GM23338 (cell line): ENCODE data around the gene HNRNPAB.

Experiments used
- CREB1 ChIP-seq: fragments of 250-450 bp; sonication (Bioruptor Pico); IDR thresholded peaks from 2 replicates; pipeline ENCODE4 v1.5.0; 2020; ENCODE audit warnings: low read depth, mild to moderate bottlenecking, moderate library complexity
- CTCF ChIP-seq, 2 experiments: fragments of 200-600 bp in 1 of 2; sonication (generic) in 1 of 2; conservative IDR thresholded peaks; 2 replicates each; pipeline versions ENCODE4 v1.5.1 to v1.6.1; 2016 to 2017; ENCODE audit warnings: antibody characterized with exemption in 2 of 2, low read depth in 2 of 2, mild to moderate bottlenecking in 2 of 2, moderate library complexity in 1 of 2
- ETS1 ChIP-seq: IDR thresholded peaks from 2 replicates; pipeline ENCODE4 v1.6.1; 2016; ENCODE audit warnings: antibody characterized with exemption
- EZH2 ChIP-seq: fragments of 200-600 bp; sonication (generic); IDR thresholded peaks from one replicate; pipeline ENCODE4 v1.8.0; 2017; ENCODE audit warnings: antibody characterized with exemption, mild to moderate bottlenecking, low read depth; ENCODE audit not compliant: unreplicated experiment
- EZH2phosphoT487 ChIP-seq: fragments of 200-600 bp; sonication (generic); IDR thresholded peaks from one replicate; pipeline ENCODE4 v1.8.1; 2018; ENCODE audit warnings: antibody characterized with exemption; ENCODE audit not compliant: unreplicated experiment
- JUNB ChIP-seq: IDR thresholded peaks from one replicate; pipeline ENCODE4 v1.6.1; 2016; ENCODE audit warnings: antibody characterized with exemption; ENCODE audit not compliant: unreplicated experiment
- NANOG ChIP-seq: IDR thresholded peaks from 2 replicates; pipeline ENCODE4 v1.6.1; 2016; ENCODE audit warnings: antibody characterized with exemption, borderline replicate concordance
- POLR2AphosphoS5 ChIP-seq: IDR thresholded peaks from 2 replicates; pipeline ENCODE4 v1.6.1; 2016; ENCODE audit warnings: antibody characterized with exemption, low read depth
- REST ChIP-seq: IDR thresholded peaks from one replicate; pipeline ENCODE4 v1.6.1; 2018; ENCODE audit warnings: antibody characterized with exemption; ENCODE audit not compliant: unreplicated experiment
- STAT1 ChIP-seq: IDR thresholded peaks from one replicate; pipeline ENCODE4 v1.6.1; 2016; ENCODE audit warnings: antibody characterized with exemption; ENCODE audit not compliant: unreplicated experiment
- ZNF114 ChIP-seq: fragments of 250-450 bp; sonication (Bioruptor Pico); IDR thresholded peaks from 2 replicates; pipeline ENCODE4 v1.5.0; 2020; ENCODE audit warnings: mild to moderate bottlenecking, moderate library complexity
- ZNF331 ChIP-seq: fragments of 250-450 bp; sonication (Bioruptor Pico); IDR thresholded peaks from 2 replicates; pipeline ENCODE4 v1.5.0; 2020; ENCODE audit warnings: low read depth, mild to moderate bottlenecking, moderate library complexity
- ZNF462 ChIP-seq: fragments of 250-450 bp; sonication (Bioruptor Pico); IDR thresholded peaks from 2 replicates; pipeline ENCODE4 v1.5.0; 2020; ENCODE audit warnings: mild to moderate bottlenecking, moderate library complexity

GRCh38 chr5:178201927-178202235 is 2.5 kb upstream of the HNRNPAB start:
- TF ChIP-seq CREB1 (CRISPR knock-in tag) (no peak), CTCF (conservative IDR thresholded peaks at IDR 0.05; ENCODE audit: low read depth in 2 of 2) (no peak), POLR2AphosphoS5 (no peak), REST (no peak), JUNB (no peak), STAT1 (no peak), EZH2phosphoT487 (no peak), EZH2 (no peak), ZNF462 (no peak), NANOG (no peak), ZNF331 (CRISPR knock-in tag) (no peak), ETS1 (no peak), ZNF114 (CRISPR knock-in tag) (no peak)
